GM10266 (cell line): Measurements from ENCODE around the gene PSG3.
"Not testable (repeated sequence)": the region's sequence is repeated elsewhere in the genome, so short reads cannot be mapped to it uniquely, and the experiment has no call there.

ENCODE experiments used
- DNase-seq: peaks from one replicate; pipeline ENCODE4 v3.0.0; 2012; ENCODE audit errors: extremely low spot score
- CTCF ChIP-seq: IDR thresholded peaks from 2 replicates; pipeline ENCODE4 v1.5.1; 2012; ENCODE audit warnings: mild to moderate bottlenecking, low read depth; ENCODE audit not compliant: control insufficient read depth, insufficient read depth; ENCODE audit errors: missing control alignments

Gene PSG3

GRCh38 chr19:42740381-42740780, at the start of gene PSG3:
Gene PSG3 (minus strand): TSS chr19:42740481. CDS start chr19:42740384, 97 bp downstream.
- not testable (repeated sequence) for DNase-seq

- not testable (repeated sequence) for DNase-seq
These were observed 48.5 kb upstream of the PSG3 start for GRCh38 chr19:42788766-42789165.

GRCh38 chr19:42787766-42788165, 47.5 kb upstream of the PSG3 start:
- DNase-seq = not testable (repeated sequence)

GRCh38 chr19:42776750-42777612, 36.7 kb upstream of the PSG3 start:
- not testable (repeated sequence) for DNase-seq
- TF ChIP-seq CTCF = peak; percentile 81

GRCh38 chr19:42774510-42775158, 34.4 kb upstream of the PSG3 start:
- DNase-seq = not testable (repeated sequence)

- not testable (repeated sequence) for DNase-seq
These were observed 27.0 kb upstream of the PSG3 start for GRCh38 chr19:42767319-42767718.

GRCh38 chr19:42766871-42767270, 26.6 kb upstream of the PSG3 start:
- not testable (repeated sequence) for DNase-seq

- TF ChIP-seq CTCF = no peak
- DNase-seq = no peak
These were observed 24.6 kb upstream of the PSG3 start for GRCh38 chr19:42764836-42765235.

- TF ChIP-seq CTCF = no peak
- DNase-seq = no peak
These were observed 22.5 kb upstream of the PSG3 start for GRCh38 chr19:42762789-42763188.

GRCh38 chr19:42761924-42762295, 21.6 kb upstream of the PSG3 start:
- DNase-seq = not testable (repeated sequence)

- not testable (repeated sequence) for DNase-seq
These were observed 21.0 kb upstream of the PSG3 start for GRCh38 chr19:42760954-42761923.
